ENCODE measurements around the gene MACROD2.
"Not testable (repeated sequence)": the region's sequence is repeated elsewhere in the genome, so short reads cannot be mapped to it uniquely, and the experiment has no call there.

Gene MACROD2

GRCh38 chr20:14270751-14271150 is 275.4 kb downstream of the MACROD2 start:
- not testable (repeated sequence) for DNase-seq (ENCODE audit: low read depth)

DNA sequence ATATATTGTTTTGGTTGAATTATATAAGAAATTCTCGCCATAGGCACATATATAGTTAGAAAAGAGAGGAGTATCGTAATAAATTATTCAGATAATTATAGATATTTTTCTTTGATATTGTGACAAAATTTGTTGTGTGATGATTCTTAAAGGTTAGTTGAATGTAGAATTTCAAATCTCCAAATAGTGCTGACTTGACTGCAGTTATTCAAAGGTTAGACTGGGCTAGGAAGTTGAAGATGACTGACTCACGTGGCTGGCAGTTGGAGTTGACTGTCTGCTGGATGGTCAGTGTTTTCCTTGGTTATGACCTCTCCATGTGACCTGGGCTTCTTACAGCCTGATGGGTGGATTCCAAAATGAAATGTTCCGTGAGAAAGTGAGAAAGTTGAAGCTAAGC is 286.8 kb downstream of the MACROD2 start:
- no peak for DNase-seq (ENCODE audit: low read depth)

DNA sequence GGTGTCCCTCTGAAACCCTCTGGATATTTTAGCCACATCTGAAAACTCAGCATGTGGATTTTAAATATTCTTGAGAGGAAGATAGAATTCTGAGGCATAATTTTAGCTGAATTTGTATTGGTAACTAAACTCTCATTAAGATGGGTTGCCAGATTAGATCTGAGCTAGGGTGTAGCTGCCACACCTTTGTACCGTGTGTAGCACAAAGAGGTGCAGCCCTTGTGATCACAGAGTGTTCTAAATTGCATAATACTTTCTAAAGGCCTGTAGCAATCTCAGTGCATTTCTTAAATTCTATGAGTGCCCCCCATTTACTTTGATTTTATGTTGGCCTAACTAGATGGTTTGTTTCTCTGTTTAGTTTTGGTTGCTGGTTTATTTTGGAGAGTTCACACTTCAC is 289.1 kb downstream of the MACROD2 start:
- no peak for DNase-seq (ENCODE audit: low read depth)

DNA sequence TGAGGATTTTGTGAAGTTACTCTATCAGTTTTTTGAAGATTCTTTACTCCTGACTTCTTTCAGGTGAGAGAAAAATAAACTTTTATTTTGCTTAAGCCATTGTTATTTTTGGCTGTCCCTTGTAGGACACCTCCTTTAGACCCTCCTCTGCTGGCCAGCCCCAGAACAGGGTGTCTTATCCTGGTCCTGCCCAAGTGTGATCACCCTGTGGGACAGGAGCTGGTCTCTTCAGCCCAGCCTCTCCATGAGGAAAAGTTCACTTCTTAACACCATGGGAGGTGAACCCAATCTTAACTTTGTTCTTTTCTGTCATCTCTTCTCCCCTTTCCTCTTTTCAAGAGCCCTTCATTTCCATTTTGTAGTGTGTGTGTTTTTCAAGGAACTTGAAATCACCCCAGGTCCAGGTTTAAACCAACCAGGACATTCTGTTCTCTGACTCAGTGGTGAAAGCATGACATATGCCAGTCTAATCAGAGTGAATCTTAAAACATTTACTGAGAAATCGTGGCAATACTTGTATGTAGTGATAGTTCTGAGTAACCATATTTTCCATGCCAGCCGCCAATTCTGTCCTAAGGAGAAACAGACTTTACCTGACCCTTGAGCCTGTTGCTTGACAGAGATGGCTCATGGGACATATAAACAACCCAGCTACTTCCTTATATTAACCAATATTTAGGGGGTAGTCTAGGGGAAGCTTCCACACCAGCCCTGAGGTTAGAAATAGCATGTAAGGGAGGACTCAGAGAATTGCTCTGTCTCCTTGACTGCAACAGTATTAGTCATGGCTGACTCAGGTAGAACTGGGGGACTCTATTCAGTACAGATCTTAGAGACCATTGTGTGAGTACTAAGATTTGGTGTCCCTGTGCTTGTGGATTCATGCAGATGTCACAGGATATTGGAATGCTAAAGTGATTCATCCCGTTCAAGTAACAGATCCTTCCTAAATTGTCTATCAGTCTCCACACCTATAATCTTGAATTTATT is 293.3 kb downstream of the MACROD2 start:
- peak; percentile 6 for DNase-seq (ENCODE audit: low read depth)

- DNase-seq (ENCODE audit: low read depth): no peak
These were observed 296.2 kb downstream of the MACROD2 start for GRCh38 chr20:14291502-14291901.

GRCh38 chr20:14295238-14295637 is 299.9 kb downstream of the MACROD2 start:
- no peak for DNase-seq (ENCODE audit: low read depth)

- no peak for DNase-seq (ENCODE audit: low read depth)
These were observed 300.5 kb downstream of the MACROD2 start for GRCh38 chr20:14295770-14296309.

DNA sequence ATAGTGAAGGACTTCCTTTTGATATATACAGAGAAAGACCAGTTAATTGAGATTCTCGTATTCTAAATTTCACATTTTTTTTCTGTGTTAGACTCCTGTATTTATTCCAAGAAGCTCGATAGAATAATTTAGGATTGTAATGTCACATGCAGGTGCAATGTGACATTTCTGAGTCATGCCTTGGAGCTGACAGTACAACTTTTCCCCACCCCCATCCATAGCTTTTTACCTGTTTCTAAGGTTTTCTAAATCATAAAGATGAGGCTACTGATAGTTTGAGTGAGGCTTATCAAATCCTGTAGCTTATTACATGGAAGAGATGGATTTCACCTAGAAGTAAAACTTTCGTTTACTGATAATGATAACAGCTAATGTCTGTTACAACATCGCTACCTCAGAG is 304.5 kb downstream of the MACROD2 start:
- DNase-seq (ENCODE audit: low read depth): no peak

DNA sequence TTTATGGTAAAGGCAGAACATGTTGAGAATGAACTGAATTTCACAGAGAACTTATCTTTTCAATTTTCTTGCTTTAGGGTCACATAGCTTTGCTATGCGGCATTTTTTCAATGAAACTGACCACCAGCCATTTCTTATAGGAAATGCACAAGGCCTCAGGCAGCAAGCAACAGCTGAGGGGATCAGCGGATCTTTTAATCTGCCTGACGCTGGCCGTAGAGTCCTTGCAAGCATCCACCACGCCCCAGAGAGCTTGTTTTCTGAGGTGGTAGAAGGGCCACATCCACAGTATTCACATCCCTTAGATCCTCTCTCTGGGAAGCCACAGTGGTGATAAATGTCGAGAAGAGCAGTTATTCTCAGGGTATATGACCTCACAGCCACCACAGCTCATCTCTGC is 307.8 kb downstream of the MACROD2 start:
- DNase-seq (ENCODE audit: low read depth): no peak

DNA sequence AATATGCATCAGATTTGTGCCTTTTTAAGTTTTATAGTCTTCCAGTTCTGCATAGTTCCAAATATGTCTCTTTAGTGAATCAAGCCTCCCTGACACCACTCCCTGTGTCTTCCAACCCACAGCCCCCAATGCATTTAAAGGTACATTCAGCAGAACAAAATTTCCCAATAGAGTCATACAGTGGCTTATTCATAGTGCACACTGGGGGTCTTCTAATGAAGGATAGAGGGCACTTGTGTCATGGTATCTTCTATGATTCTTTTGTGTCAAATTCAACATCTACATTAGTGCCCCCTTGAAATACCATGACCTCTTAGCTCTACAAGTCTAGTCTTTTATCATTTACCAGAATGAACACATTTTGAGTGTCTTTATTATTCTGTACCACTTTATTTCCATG is 308.3 kb downstream of the MACROD2 start:
- DNase-seq (ENCODE audit: low read depth): no peak

- no peak for DNase-seq (ENCODE audit: low read depth)
These were observed 309.2 kb downstream of the MACROD2 start for GRCh38 chr20:14304472-14304871.

DNA sequence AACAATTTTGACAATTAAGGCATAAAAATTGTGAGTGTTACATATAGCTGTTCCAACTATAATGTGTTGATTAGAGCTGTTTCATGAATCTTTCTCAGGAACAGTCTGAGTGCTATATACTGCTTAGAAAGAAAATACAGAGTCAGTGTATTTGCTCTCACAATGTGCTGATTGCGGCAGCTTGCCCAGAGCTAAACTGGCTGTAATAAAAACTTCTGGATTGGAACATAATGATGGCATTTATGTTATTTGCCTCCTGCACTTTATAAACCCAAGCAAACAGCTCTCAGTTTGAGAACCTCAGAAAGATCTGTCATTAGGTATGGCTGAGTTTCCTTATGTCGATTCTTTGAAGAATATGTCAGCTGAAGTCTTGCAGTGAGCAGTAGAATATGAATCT is 312.6 kb downstream of the MACROD2 start:
- no peak for DNase-seq (ENCODE audit: low read depth)

- no peak for DNase-seq (ENCODE audit: low read depth)
These were observed 315.8 kb downstream of the MACROD2 start for GRCh38 chr20:14310977-14311627.

DNA sequence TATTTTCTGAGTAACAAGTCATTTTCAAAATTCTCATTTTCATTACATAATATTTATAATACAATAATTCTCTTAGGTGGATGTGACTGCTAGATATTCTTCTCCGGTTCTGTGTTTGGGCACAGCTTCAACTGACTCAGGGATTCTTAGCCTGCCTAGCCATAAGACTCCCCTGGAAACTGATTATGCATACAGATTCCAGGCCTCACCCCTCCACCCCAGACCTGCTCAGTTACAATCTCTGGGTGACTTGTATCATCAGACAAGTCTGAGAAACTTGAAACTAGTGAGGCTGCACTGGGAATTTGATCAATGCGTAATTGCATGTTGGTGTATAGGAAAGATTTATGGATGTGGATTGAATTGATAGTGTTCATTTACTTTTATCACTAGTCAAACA is 316.7 kb downstream of the MACROD2 start:
- no peak for DNase-seq (ENCODE audit: low read depth)

DNA sequence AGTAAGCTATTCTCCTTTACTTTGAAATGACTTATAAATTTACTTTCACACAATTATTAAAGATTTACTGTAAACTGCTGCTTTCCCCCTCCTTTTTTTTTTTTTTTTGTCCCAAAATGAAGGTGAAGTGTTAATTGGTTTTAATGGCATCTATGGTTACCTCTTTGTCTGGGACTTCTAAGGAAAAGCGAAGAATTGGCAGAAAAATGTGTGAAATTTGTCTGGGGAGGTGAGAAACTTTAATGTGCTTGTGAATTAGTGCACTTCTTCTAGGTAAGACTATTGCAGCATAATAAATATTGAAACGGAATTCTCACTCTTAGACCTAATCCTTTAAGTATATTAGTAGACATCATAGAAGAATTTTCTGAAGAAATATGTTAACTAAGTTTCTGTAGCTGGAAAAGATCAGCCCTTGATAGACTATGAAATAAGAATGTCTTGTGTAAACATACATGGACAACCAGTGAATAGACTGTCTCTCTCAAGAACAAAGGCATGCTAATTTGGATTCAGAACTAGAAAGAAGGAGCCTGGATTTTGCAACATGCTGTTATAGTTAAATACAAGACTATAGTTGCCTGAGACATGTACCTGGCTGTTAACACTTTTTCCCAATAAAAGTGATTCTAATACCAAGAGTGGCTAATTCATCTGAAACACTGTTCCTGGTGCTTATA is 318.2 kb downstream of the MACROD2 start:
- no peak for DNase-seq (ENCODE audit: low read depth)

DNA sequence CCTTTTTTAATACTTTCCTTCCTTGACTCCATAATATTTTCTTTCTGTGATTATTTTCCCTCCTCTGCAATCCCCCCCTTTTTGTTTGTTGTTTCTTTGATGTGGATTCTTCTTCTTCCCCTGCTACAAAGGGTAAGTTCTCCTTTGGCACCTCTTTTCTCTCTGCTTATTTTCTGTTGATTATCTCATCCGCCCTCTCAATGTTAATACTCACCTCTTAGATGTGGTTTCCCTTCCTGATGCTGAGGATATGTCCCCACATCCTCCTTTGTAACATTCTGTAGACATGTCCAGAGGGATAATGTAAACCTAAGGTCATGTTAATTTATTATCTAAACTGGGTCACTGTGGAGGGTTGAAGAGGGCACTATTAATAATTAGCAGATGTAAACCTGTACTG is 324.4 kb downstream of the MACROD2 start:
- no peak for DNase-seq (ENCODE audit: low read depth)

DNA sequence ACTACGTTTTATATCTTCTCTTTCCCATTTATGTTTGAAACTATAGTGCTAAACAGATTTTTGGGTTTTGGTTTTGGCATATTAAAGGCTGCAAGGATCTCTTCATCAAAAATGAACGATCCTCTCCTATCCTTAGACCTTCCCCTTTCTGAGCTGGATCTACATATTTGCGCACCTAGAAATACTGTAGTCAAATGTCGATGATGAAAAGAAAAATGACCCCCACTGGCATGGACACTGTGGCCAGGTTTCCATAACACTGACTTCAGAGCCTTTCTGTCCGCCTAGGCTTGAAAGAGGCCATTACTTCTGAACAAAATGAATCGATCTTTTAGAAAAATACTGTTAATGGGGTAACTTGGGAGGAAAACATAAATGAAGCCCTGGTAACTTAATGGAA is 336.3 kb downstream of the MACROD2 start:
- no peak for DNase-seq (ENCODE audit: low read depth)

- DNase-seq (ENCODE audit: low read depth): no peak
These were observed 337.6 kb downstream of the MACROD2 start for GRCh38 chr20:14332866-14333265.

- DNase-seq (ENCODE audit: low read depth): no peak
These were observed 338.4 kb downstream of the MACROD2 start for GRCh38 chr20:14333721-14334120.

DNA sequence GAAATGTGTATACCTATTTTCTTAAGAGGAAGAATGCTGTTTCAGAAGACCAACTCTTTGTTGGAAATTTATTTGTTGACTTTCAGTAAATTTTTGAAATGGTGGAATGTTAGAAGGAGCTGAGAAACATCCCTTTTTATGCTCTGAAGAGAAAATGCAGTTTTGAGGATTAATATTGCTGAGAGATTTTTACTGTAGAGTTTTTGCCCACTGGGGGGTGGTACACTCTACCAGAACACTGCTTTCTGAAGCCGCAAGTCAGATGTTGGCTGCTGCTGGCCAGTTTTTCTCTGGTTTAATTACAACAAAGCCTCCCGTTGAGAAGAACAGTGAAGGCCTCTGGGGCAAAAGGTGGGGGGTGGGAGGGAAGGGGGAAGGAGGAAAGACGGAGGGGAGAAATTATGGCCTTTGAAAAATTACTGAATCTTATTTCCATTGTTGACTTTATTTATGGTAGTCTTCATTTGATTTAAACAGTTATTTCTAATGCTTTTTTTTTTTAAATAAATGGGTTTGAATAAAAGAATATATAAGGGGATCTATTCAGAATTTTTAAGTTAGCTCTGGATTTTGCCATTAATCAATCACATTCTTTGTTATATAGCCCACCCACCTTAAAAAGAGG is 339.1 kb downstream of the MACROD2 start:
- peak; percentile 33 for DNase-seq (ENCODE audit: low read depth)

- no peak for DNase-seq (ENCODE audit: low read depth)
These were observed 339.7 kb downstream of the MACROD2 start for GRCh38 chr20:14335052-14335451.

- DNase-seq (ENCODE audit: low read depth): no peak
These were observed 341.4 kb downstream of the MACROD2 start for GRCh38 chr20:14336686-14337085.

Measured in stromal cell of bone marrow (primary cell).